ENCODE results near the gene XIRP1.

- no peak for TF ChIP-seq CTCF (IDR thresholded peaks at IDR 0.05; ENCODE audit: low read depth, low read length, poor library complexity, severe bottlenecking)
- TF ChIP-seq EZH2phosphoT487 (IDR thresholded peaks at IDR 0.05; ENCODE audit: borderline replicate concordance, low read length) = no peak
Measured at GRCh38 chr3:39148435-39149058, 43.8 kb downstream of the XIRP1 start.

Measured in DOHH2 (cell line).